ENCODE data around the gene PRDM1. TPM values are rescaled to one million over a fixed set of nuclear protein-coding genes. Genes with fewer than 3 reads are reported as not detected.

PRDM1 gene
- polyA plus RNA-seq, 1 experiment = 3.7 TPM

- H3K4me3 ChIP-seq (ENCODE audit: low read depth, low read length) = no peak overlapping the region
- POLR2A ChIA-PET = no interaction called here
- CTCF ChIA-PET = no interaction called here
- H3K27ac ChIP-seq (ENCODE audit: low read depth, low read length) = no peak overlapping the region
- TF ChIP-seq CTCF (IDR thresholded peaks at IDR 0.05; ENCODE audit: low read depth, low read length) = no peak
- no peak for DNase-seq (ENCODE audit: low read depth, low spot score)
- H3K9me3 ChIP-seq (ENCODE audit: control insufficient read depth, insufficient read depth, low read length) = peaks cover 3% of the 10 kb centered on the region; the same call in 1 of the 2 replicates
- no peaks in the 10 kb centered on the region for H3K27me3 ChIP-seq (ENCODE audit: control insufficient read depth, insufficient read depth, low read length)
Measured at GRCh38 chr6:106154326-106154725, 68.2 kb downstream of the PRDM1 start.

- Histone ChIP-seq H3K27me3 (ENCODE audit: control insufficient read depth, insufficient read depth, low read length) (no peaks in the 10 kb centered on the region), H3K9me3 (ENCODE audit: control insufficient read depth, insufficient read depth, low read length) (peaks cover 3% of the 10 kb centered on the region; the same call in 1 of the 2 replicates), H3K27ac (ENCODE audit: low read depth, low read length) (no peak overlapping the region), H3K4me3 (ENCODE audit: low read depth, low read length) (no peak overlapping the region)
- ChIA-PET POLR2A (no interaction called here), CTCF (interaction anchor here (0.8 kb wide), 1 partner anchor 13 kb away, joined by 7 read pairs; no protein-coding TSS in a partner anchor)
- no peak for DNase-seq (ENCODE audit: low read depth, low spot score)
- TF ChIP-seq CTCF (IDR thresholded peaks at IDR 0.05; ENCODE audit: low read depth, low read length) = no peak
Measured at GRCh38 chr6:106155219-106155830, 69.2 kb downstream of the PRDM1 start.

GRCh38 chr6:106156413-106156812, 70.3 kb downstream of the PRDM1 start:
- no peak for TF ChIP-seq CTCF (IDR thresholded peaks at IDR 0.05; ENCODE audit: low read depth, low read length)
- peaks cover 3% of the 10 kb centered on the region; the same call in 1 of the 2 replicates for H3K9me3 ChIP-seq (ENCODE audit: control insufficient read depth, insufficient read depth, low read length)
- no peaks in the 10 kb centered on the region for H3K27me3 ChIP-seq (ENCODE audit: control insufficient read depth, insufficient read depth, low read length)
- no peak overlapping the region for H3K27ac ChIP-seq (ENCODE audit: low read depth, low read length)
- no peak overlapping the region for H3K4me3 ChIP-seq (ENCODE audit: low read depth, low read length)
- DNase-seq (ENCODE audit: low read depth, low spot score) = no peak
- ChIA-PET CTCF (interaction anchor here (0.7 kb wide), 1 partner anchor 145 kb away, joined by 3 read pairs; no protein-coding TSS in a partner anchor), POLR2A (no interaction called here)

- no peak for TF ChIP-seq CTCF (IDR thresholded peaks at IDR 0.05; ENCODE audit: low read depth, low read length)
- no peak overlapping the region for H3K27ac ChIP-seq (ENCODE audit: low read depth, low read length)
- ChIA-PET POLR2A (no interaction called here), CTCF (interaction anchor here (0.7 kb wide), 1 partner anchor 144 kb away, joined by 3 read pairs; no protein-coding TSS in a partner anchor)
- peaks cover 3% of the 10 kb centered on the region; the same call in 1 of the 2 replicates for H3K9me3 ChIP-seq (ENCODE audit: control insufficient read depth, insufficient read depth, low read length)
- DNase-seq (ENCODE audit: low read depth, low spot score) = no peak
- H3K4me3 ChIP-seq (ENCODE audit: low read depth, low read length) = no peak overlapping the region
- H3K27me3 ChIP-seq (ENCODE audit: control insufficient read depth, insufficient read depth, low read length) = no peaks in the 10 kb centered on the region
Measured at GRCh38 chr6:106156863-106157262, 70.7 kb downstream of the PRDM1 start.

GRCh38 chr6:106158816-106159215, 72.7 kb downstream of the PRDM1 start:
- H3K4me3 ChIP-seq (ENCODE audit: low read depth, low read length) = no peak overlapping the region
- H3K9me3 ChIP-seq (ENCODE audit: control insufficient read depth, insufficient read depth, low read length) = peaks cover 3% of the 10 kb centered on the region; the same call in 1 of the 2 replicates
- CTCF ChIA-PET = interaction anchor here (0.8 kb wide), 1 partner anchor 64 kb away, joined by 3 read pairs; no protein-coding TSS in a partner anchor
- POLR2A ChIA-PET = interaction anchor here (0.6 kb wide), 1 partner anchor 69 kb away, joined by 3 read pairs; no protein-coding TSS in a partner anchor
- H3K27me3 ChIP-seq (ENCODE audit: control insufficient read depth, insufficient read depth, low read length) = no peaks in the 10 kb centered on the region
- TF ChIP-seq CTCF (IDR thresholded peaks at IDR 0.05; ENCODE audit: low read depth, low read length) = no peak
- H3K27ac ChIP-seq (ENCODE audit: low read depth, low read length) = no peak overlapping the region
- DNase-seq (ENCODE audit: low read depth, low spot score) = no peak

Data from AG04450 (cell line).